HG03097 (cell line): ENCODE results near the gene STEAP2.
"Not testable (repeated sequence)": the region's sequence is repeated elsewhere in the genome, so short reads cannot be mapped to it uniquely, and the experiment has no call there.

ENCODE experiments used
- ATAC-seq: cut with Tn5 transposase; IDR thresholded peaks from one replicate; pipeline ENCODE4 v1.9.1; 2021; ENCODE audit not compliant: unreplicated experiment, low FRiP score

Gene STEAP2

DNA sequence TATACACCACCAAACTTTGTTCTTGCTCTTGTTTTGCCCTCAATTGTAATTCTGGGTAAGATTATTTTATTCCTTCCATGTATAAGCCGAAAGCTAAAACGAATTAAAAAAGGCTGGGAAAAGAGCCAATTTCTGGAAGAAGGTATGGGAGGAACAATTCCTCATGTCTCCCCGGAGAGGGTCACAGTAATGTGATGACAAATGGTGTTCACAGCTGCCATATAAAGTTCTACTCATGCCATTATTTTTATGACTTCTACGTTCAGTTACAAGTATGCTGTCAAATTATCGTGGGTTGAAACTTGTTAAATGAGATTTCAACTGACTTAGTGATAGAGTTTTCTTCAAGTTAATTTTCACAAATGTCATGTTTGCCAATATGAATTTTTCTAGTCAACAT, 20.9 kb downstream of the STEAP2 start:
- ATAC-seq = no peak

- no peak for ATAC-seq
These were observed 22.0 kb downstream of the STEAP2 start for GRCh38 chr7:90233569-90233968.

GRCh38 chr7:90236721-90237289, 25.3 kb downstream of the STEAP2 start:
- no peak for ATAC-seq

GRCh38 chr7:90238022-90238421, 26.5 kb downstream of the STEAP2 start:
- no peak for ATAC-seq

GRCh38 chr7:90238583-90238982, 27.0 kb downstream of the STEAP2 start:
- no peak for ATAC-seq

DNA sequence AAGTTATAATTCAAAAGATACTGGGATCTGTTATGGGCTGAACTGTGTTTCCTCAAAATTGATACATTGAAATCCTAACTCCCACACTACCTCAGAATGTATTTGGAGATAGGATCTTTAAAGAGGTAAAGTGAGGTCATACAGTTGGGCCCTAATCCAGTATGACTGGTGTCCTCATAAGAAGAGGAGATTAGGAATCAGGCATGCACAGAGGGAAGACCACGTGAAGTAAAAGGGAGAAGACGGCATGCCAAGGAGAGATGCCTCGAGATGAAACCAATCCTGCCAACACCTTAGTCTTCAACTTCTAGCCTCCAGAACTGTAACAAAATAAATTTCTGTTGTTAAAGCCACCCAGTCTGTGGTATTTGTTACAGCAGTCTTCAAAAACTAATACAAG, 27.5 kb downstream of the STEAP2 start:
- ATAC-seq = no peak

- no peak for ATAC-seq
These were observed 28.2 kb downstream of the STEAP2 start for GRCh38 chr7:90239625-90240228.

GRCh38 chr7:90242369-90243168, 31.0 kb downstream of the STEAP2 start:
- ATAC-seq = no peak

GRCh38 chr7:90243556-90243955, 32.0 kb downstream of the STEAP2 start:
- no peak for ATAC-seq

- no peak for ATAC-seq
These were observed 33.0 kb downstream of the STEAP2 start for GRCh38 chr7:90244565-90244908.

- peak; percentile 93 for ATAC-seq
These were observed 33.6 kb downstream of the STEAP2 start, which contains the start of gene CFAP69 for GRCh38 chr7:90244909-90245851. TSS of gene CFAP69 (plus strand) at chr7:90245174. CDS start at chr7:90245425, 251 bp downstream.

GRCh38 chr7:90246171-90246570, 34.6 kb downstream of the STEAP2 start:
- no peak for ATAC-seq

GRCh38 chr7:90248706-90249105, 37.2 kb downstream of the STEAP2 start:
- ATAC-seq = no peak

GRCh38 chr7:90250601-90251303, 39.2 kb downstream of the STEAP2 start:
- no peak for ATAC-seq

- ATAC-seq = no peak
These were observed 39.7 kb downstream of the STEAP2 start for GRCh38 chr7:90251304-90251635.

GRCh38 chr7:90256011-90256410, 44.5 kb downstream of the STEAP2 start:
- ATAC-seq = not testable (repeated sequence)

- ATAC-seq = no peak
These were observed 45.2 kb downstream of the STEAP2 start for GRCh38 chr7:90256778-90257177.

GRCh38 chr7:90261441-90261840, 49.9 kb downstream of the STEAP2 start:
- ATAC-seq = no peak

GRCh38 chr7:90262438-90262837, 50.9 kb downstream of the STEAP2 start:
- ATAC-seq = no peak

GRCh38 chr7:90266808-90267207, 55.3 kb downstream of the STEAP2 start:
- no peak for ATAC-seq
